HepG2 (cell line): ENCODE results near the gene FEV. TPM values are rescaled to one million over a fixed set of nuclear protein-coding genes. Genes with fewer than 3 reads are reported as not detected.

Experiments used
- CHCHD3 ChIP-seq: sonication (generic); formaldehyde crosslinking; IDR thresholded peaks from 2 replicates; pipeline ENCODE4 v1.8.0; 2022; ENCODE audit warnings: mild to moderate bottlenecking, missing genetic modification reagents, moderate library complexity
- EZH2 ChIP-seq: conservative IDR thresholded peaks from 2 replicates; pipeline ENCODE4 v1.6.1; 2012; ENCODE audit warnings: mild to moderate bottlenecking, low read depth, low read length, moderate library complexity
- KDM3A ChIP-seq: IDR thresholded peaks from 2 replicates; pipeline ENCODE4 v1.6.1; 2018; ENCODE audit warnings: low read depth, missing compliant biosample characterization
- PHF21A ChIP-seq: sonication (generic); formaldehyde crosslinking; IDR thresholded peaks from 2 replicates; pipeline ENCODE4 v1.5.0; 2020; ENCODE audit warnings: mild to moderate bottlenecking, missing genetic modification reagents
- RORA ChIP-seq: sonication (generic); formaldehyde crosslinking; IDR thresholded peaks from 2 replicates; pipeline ENCODE4 v1.5.0; 2020; ENCODE audit warnings: mild to moderate bottlenecking, missing genetic modification reagents, moderate library complexity
- SRSF9 ChIP-seq: fragments of 200-400 bp; formaldehyde crosslinking; IDR thresholded peaks from 2 replicates; pipeline ENCODE4 v1.6.1; 2018; ENCODE audit warnings: borderline replicate concordance, mild to moderate bottlenecking, low read depth, low read length; ENCODE audit not compliant: insufficient read depth, poor library complexity, severe bottlenecking
- TBL1XR1 ChIP-seq: fragments of 150-350 bp; IDR thresholded peaks from 2 replicates; pipeline ENCODE4 v1.6.1; 2014; ENCODE audit warnings: borderline replicate concordance, low read length; ENCODE audit not compliant: partially characterized antibody
- ZFP1 ChIP-seq: IDR thresholded peaks from 2 replicates; pipeline ENCODE4 v1.6.1; 2016
- ZFP36L1 ChIP-seq: sonication (generic); formaldehyde crosslinking; IDR thresholded peaks from 2 replicates; pipeline ENCODE4 v1.8.0; 2022; ENCODE audit warnings: mild to moderate bottlenecking, missing genetic modification reagents, moderate library complexity
- ZNF20 ChIP-seq: sonication (generic); formaldehyde crosslinking; IDR thresholded peaks from 2 replicates; pipeline ENCODE4 v1.4.0; 2020; ENCODE audit warnings: mild to moderate bottlenecking, moderate library complexity, missing genetic modification reagents
- polyA plus RNA-seq, 8 experiments: library from polyadenylated mRNA; depleted of rRNA in 3 of 8; stranded (reverse) in 7 of 8; unstranded in 1 of 8; fragments of >200 nt; fragmentation: Illumina TruSeq in 4 of 8; extraction: Trizol in 4 of 8; gene quantifications; 2 replicates each; pipeline versions ENCODE4 v1.2.1 to v1.2.3, GENCODE V29; 2011 to 2016; ENCODE audit warnings: low read depth in 4 of 8, missing spikeins in 1 of 8, mixed read lengths in 1 of 8; ENCODE audit not compliant: insufficient read depth in 1 of 8
- total RNA-seq, 5 experiments: library from RNA; depleted of rRNA; stranded (reverse); fragments of >200 nt; fragmentation: Illumina TruSeq; extraction: Trizol; gene quantifications; 2 replicates each; pipeline ENCODE4 v1.2.3, GENCODE V29; 2016; ENCODE audit warnings: low read depth in 1 of 5
- TF ChIP-seq, protein P1 (sequence below): IDR thresholded peaks from 2 replicates; pipeline ENCODE4 v1.6.1; 2016; ENCODE audit warnings: mild to moderate bottlenecking, missing biosample characterization, missing genetic modification reagents
- TF ChIP-seq, protein P2 (sequence below): sonication (generic); formaldehyde crosslinking; IDR thresholded peaks from 2 replicates; pipeline ENCODE4 v1.4.0; 2020; ENCODE audit warnings: mild to moderate bottlenecking, missing genetic modification reagents
- TF ChIP-seq, protein P3 (sequence below): sonication (generic); formaldehyde crosslinking; IDR thresholded peaks from 2 replicates; pipeline ENCODE4 v1.4.0; 2020; ENCODE audit warnings: mild to moderate bottlenecking, missing genetic modification reagents
- TF ChIP-seq, protein P4 (sequence below): sonication (generic); formaldehyde crosslinking; IDR thresholded peaks from 2 replicates; pipeline ENCODE4 v1.5.0; 2020; ENCODE audit warnings: mild to moderate bottlenecking, missing genetic modification reagents, borderline replicate concordance
- TF ChIP-seq, protein P5 (sequence below): sonication (generic); formaldehyde crosslinking; IDR thresholded peaks from 2 replicates; pipeline ENCODE4 v1.4.0; 2020; ENCODE audit warnings: missing genetic modification reagents

The FEV gene
- total and polyA plus RNA-seq, 2 of the 13 experiments (the other 11 are each of a cell fraction or from before 2014, with no cell fraction given) = not detected

DNA sequence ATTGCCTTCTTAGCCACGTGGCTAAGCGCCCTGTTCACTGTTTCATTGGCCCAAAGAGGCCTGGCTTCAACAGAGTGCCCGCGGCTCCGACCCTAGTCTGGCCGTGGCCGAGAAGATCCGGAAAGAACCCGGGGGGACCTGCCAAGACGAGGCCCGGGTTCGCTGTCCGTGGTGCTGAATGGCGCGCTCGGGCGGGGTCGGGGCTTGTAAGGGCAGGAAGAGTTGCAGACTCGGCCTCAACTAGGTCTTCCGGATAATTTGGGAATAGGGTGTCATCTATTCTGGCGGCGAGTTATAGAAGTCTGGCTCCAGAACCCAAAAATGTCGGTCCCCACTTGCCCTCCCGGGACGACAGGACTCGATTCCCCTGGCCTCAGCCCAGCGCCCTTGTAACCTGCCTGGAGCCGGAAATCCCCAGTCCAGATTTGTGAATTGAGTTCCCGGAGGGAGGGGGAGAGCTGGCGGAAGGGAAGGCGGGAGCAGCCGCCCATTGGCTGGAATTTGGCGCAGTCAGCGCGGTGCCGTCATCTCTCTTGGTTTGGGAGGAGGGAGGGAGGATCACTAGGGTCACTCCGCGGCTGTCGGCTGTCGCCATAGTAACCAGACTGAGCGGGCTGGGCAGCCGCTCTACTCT, 22.0 kb downstream of the FEV start (continued):
- TF ChIP-seq, protein P1, sequence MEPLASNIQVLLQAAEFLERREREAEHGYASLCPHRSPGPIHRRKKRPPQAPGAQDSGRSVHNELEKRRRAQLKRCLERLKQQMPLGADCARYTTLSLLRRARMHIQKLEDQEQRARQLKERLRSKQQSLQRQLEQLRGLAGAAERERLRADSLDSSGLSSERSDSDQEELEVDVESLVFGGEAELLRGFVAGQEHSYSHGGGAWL (CRISPR knock-in tag) = peak; percentile 96
- TF ChIP-seq EZH2 = peak; percentile 65; the same call in 1 of the 2 replicates
- TF ChIP-seq CHCHD3 (CRISPR knock-in tag) = no peak
- no peak for TF ChIP-seq RORA (CRISPR knock-in tag)
- TF ChIP-seq, protein P2, sequence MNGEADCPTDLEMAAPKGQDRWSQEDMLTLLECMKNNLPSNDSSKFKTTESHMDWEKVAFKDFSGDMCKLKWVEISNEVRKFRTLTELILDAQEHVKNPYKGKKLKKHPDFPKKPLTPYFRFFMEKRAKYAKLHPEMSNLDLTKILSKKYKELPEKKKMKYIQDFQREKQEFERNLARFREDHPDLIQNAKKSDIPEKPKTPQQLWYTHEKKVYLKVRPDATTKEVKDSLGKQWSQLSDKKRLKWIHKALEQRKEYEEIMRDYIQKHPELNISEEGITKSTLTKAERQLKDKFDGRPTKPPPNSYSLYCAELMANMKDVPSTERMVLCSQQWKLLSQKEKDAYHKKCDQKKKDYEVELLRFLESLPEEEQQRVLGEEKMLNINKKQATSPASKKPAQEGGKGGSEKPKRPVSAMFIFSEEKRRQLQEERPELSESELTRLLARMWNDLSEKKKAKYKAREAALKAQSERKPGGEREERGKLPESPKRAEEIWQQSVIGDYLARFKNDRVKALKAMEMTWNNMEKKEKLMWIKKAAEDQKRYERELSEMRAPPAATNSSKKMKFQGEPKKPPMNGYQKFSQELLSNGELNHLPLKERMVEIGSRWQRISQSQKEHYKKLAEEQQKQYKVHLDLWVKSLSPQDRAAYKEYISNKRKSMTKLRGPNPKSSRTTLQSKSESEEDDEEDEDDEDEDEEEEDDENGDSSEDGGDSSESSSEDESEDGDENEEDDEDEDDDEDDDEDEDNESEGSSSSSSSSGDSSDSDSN (CRISPR knock-in tag) = no peak
- TF ChIP-seq, protein P3, sequence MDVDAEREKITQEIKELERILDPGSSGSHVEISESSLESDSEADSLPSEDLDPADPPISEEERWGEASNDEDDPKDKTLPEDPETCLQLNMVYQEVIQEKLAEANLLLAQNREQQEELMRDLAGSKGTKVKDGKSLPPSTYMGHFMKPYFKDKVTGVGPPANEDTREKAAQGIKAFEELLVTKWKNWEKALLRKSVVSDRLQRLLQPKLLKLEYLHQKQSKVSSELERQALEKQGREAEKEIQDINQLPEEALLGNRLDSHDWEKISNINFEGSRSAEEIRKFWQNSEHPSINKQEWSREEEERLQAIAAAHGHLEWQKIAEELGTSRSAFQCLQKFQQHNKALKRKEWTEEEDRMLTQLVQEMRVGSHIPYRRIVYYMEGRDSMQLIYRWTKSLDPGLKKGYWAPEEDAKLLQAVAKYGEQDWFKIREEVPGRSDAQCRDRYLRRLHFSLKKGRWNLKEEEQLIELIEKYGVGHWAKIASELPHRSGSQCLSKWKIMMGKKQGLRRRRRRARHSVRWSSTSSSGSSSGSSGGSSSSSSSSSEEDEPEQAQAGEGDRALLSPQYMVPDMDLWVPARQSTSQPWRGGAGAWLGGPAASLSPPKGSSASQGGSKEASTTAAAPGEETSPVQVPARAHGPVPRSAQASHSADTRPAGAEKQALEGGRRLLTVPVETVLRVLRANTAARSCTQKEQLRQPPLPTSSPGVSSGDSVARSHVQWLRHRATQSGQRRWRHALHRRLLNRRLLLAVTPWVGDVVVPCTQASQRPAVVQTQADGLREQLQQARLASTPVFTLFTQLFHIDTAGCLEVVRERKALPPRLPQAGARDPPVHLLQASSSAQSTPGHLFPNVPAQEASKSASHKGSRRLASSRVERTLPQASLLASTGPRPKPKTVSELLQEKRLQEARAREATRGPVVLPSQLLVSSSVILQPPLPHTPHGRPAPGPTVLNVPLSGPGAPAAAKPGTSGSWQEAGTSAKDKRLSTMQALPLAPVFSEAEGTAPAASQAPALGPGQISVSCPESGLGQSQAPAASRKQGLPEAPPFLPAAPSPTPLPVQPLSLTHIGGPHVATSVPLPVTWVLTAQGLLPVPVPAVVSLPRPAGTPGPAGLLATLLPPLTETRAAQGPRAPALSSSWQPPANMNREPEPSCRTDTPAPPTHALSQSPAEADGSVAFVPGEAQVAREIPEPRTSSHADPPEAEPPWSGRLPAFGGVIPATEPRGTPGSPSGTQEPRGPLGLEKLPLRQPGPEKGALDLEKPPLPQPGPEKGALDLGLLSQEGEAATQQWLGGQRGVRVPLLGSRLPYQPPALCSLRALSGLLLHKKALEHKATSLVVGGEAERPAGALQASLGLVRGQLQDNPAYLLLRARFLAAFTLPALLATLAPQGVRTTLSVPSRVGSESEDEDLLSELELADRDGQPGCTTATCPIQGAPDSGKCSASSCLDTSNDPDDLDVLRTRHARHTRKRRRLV = no peak
- no peak for TF ChIP-seq PHF21A
- TF ChIP-seq SRSF9 = no peak
- TF ChIP-seq KDM3A (CRISPR knock-in tag) = 0 out of 2 replicates have a peak, but pooled peaks have one; percentile 32
- TF ChIP-seq ZNF20 = peak; percentile 87
- no peak for TF ChIP-seq TBL1XR1
- TF ChIP-seq ZFP36L1 (CRISPR knock-in tag) = peak; percentile 56; the same call in 1 of the 2 replicates
- TF ChIP-seq, protein P4, sequence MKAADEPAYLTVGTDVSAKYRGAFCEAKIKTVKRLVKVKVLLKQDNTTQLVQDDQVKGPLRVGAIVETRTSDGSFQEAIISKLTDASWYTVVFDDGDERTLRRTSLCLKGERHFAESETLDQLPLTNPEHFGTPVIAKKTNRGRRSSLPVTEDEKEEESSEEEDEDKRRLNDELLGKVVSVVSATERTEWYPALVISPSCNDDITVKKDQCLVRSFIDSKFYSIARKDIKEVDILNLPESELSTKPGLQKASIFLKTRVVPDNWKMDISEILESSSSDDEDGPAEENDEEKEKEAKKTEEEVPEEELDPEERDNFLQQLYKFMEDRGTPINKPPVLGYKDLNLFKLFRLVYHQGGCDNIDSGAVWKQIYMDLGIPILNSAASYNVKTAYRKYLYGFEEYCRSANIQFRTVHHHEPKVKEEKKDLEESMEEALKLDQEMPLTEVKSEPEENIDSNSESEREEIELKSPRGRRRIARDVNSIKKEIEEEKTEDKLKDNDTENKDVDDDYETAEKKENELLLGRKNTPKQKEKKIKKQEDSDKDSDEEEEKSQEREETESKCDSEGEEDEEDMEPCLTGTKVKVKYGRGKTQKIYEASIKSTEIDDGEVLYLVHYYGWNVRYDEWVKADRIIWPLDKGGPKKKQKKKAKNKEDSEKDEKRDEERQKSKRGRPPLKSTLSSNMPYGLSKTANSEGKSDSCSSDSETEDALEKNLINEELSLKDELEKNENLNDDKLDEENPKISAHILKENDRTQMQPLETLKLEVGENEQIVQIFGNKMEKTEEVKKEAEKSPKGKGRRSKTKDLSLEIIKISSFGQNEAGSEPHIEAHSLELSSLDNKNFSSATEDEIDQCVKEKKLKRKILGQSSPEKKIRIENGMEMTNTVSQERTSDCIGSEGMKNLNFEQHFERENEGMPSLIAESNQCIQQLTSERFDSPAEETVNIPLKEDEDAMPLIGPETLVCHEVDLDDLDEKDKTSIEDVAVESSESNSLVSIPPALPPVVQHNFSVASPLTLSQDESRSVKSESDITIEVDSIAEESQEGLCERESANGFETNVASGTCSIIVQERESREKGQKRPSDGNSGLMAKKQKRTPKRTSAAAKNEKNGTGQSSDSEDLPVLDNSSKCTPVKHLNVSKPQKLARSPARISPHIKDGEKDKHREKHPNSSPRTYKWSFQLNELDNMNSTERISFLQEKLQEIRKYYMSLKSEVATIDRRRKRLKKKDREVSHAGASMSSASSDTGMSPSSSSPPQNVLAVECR (CRISPR knock-in tag) = peak; percentile 63; the same call in 1 of the 2 replicates
- TF ChIP-seq, protein P5, sequence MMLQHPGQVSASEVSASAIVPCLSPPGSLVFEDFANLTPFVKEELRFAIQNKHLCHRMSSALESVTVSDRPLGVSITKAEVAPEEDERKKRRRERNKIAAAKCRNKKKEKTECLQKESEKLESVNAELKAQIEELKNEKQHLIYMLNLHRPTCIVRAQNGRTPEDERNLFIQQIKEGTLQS (CRISPR knock-in tag) = 0 out of 2 replicates have a peak, but pooled peaks have one; percentile 23
- TF ChIP-seq ZFP1 (CRISPR knock-in tag) = peak; percentile 57; the same call in 1 of the 2 replicates
